AG09319 (cell line): ENCODE measurements around the gene TMEM233.

Source experiments
- DNase-seq: peaks from one replicate; pipeline ENCODE4 v3.0.0-alpha.2; 2010; ENCODE audit warnings: low read depth; ENCODE audit errors: extremely low read depth
- CTCF ChIP-seq: IDR thresholded peaks from 2 replicates; pipeline ENCODE4 v1.5.1; 2011; ENCODE audit warnings: low read depth, mild to moderate bottlenecking, inconsistent platforms, low read length, moderate library complexity

Gene TMEM233

GRCh38 chr12:119667577-119668323, 74.2 kb downstream of the TMEM233 start, which contains the start of gene PRKAB1:
Gene PRKAB1, plus strand, starts transcription at chr12:119668133. Its CDS starts 112 bp downstream, at chr12:119668245.
- TF ChIP-seq CTCF = peak; percentile 69
- peak; percentile 93 for DNase-seq

- TF ChIP-seq CTCF = no peak
- no peak for DNase-seq
Measured at GRCh38 chr12:119668324-119668841, 74.8 kb downstream of the TMEM233 start.

GRCh38 chr12:119669744-119670472, 76.3 kb downstream of the TMEM233 start:
- no peak for DNase-seq
- no peak for TF ChIP-seq CTCF

GRCh38 chr12:119671070-119671469, 77.5 kb downstream of the TMEM233 start:
- TF ChIP-seq CTCF = no peak
- no peak for DNase-seq

GRCh38 chr12:119672194-119672593, 78.6 kb downstream of the TMEM233 start:
- no peak for TF ChIP-seq CTCF
- no peak for DNase-seq

GRCh38 chr12:119673634-119674033, 80.1 kb downstream of the TMEM233 start:
- no peak for DNase-seq

More at GRCh38 chr12:119673634-119674033, 80.1 kb downstream of the TMEM233 start:
- no peak for TF ChIP-seq CTCF
